GM10266 (cell line): Measurements from ENCODE around the gene LILRA2.
"Not testable (repeated sequence)": the region's sequence is repeated elsewhere in the genome, so short reads cannot be mapped to it uniquely, and the experiment has no call there.

Experiments used
- DNase-seq: peaks from one replicate; pipeline ENCODE4 v3.0.0; 2012; ENCODE audit errors: extremely low spot score
- CTCF ChIP-seq: IDR thresholded peaks from 2 replicates; pipeline ENCODE4 v1.5.1; 2012; ENCODE audit warnings: mild to moderate bottlenecking, low read depth; ENCODE audit not compliant: control insufficient read depth, insufficient read depth; ENCODE audit errors: missing control alignments

The LILRA2 gene

GRCh38 chr19:54552913-54553310 is 20.7 kb upstream of the LILRA2 start:
- DNase-seq = no peak
- no peak for TF ChIP-seq CTCF

- TF ChIP-seq CTCF = no peak
- no peak for DNase-seq
Observed at GRCh38 chr19:54554006-54554405, 19.6 kb upstream of the LILRA2 start.

GRCh38 chr19:54554896-54555295 is 18.7 kb upstream of the LILRA2 start:
- DNase-seq = no peak
- no peak for TF ChIP-seq CTCF

GRCh38 chr19:54556194-54556593 is 17.4 kb upstream of the LILRA2 start:
- TF ChIP-seq CTCF = no peak
- no peak for DNase-seq

GRCh38 chr19:54558339-54558738 is 15.3 kb upstream of the LILRA2 start:
- no peak for TF ChIP-seq CTCF
- DNase-seq = no peak

GRCh38 chr19:54560881-54561385 is 12.7 kb upstream of the LILRA2 start:
- no peak for DNase-seq
- no peak for TF ChIP-seq CTCF

- no peak for DNase-seq
- TF ChIP-seq CTCF = no peak
Observed at GRCh38 chr19:54561840-54562239, 11.8 kb upstream of the LILRA2 start.

- not testable (repeated sequence) for DNase-seq
Observed at GRCh38 chr19:54563206-54563605, 10.4 kb upstream of the LILRA2 start.
